ENCODE data around the gene FHL2. TPM values are rescaled to one million over a fixed set of nuclear protein-coding genes. Genes with fewer than 3 reads are reported as not detected.

The FHL2 gene
- total and polyA plus RNA-seq, 4 donors: 3.9 to 9.0 (median 6.5) TPM

DNA sequence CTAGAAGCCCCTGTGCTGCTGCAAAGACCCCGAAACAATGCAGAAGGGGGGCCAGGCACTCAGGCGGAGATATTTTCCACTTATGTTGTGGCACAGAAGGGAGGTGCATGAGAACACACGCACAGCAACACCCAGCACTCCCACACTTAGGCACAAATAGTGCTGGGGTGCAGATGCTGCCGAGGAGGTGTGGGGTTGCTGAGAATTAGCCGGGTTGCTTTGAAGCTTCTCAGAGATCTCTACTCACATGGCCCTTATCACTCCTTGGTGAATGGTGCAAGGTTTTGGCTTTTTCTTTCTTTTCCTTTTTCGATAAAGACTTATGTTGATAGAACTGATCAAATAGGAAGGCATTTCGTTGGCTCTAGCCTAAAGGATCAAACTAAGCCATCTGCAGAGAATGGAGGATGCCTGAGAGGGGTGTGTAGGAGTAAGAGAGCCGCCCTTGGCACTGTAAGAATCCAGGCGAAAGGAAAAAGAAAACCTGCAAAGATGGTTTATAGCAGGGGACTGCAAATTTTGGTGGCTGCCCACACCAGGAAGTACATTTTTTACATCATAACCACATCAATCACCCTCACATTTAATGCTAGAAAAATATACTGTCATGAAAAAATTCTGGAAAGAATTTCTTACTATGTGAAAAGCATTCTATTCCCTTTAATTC is 27.9 kb upstream of the FHL2 start:
- no peak overlapping the region for H3K9ac ChIP-seq (ENCODE audit: low read depth in 1 of 2, low read length in 2 of 2)
- 71% methylated on average over 9 of the region's 9 CpGs for WGBS
- no peaks in the 10 kb centered on the region for H3K9me3 ChIP-seq (ENCODE audit: control insufficient read depth in 4 of 4, low read length in 3 of 4)
- H3K27ac ChIP-seq (ENCODE audit: low read depth in 1 of 2, low read length in 2 of 2): no peak overlapping the region
- H3K36me3 ChIP-seq (ENCODE audit: control insufficient read depth in 4 of 4, insufficient read depth in 3 of 4, low read depth in 1 of 4, low read length in 3 of 4): no peaks in the 10 kb centered on the region
- H3K27me3 ChIP-seq (ENCODE audit: control insufficient read depth in 4 of 4, insufficient read depth in 4 of 4, low read length in 3 of 4): no peaks in the 10 kb centered on the region
- no peak for DNase-seq (ENCODE audit: low spot score)
- no peak overlapping the region for H3K4me3 ChIP-seq (ENCODE audit: low read depth in 1 of 3, low read length in 3 of 3)
- TF ChIP-seq GABPA (IDR thresholded peaks at IDR 0.05 in 1 of 2, conservative IDR thresholded peaks at IDR 0.05 in 1 of 2): no peak
- TF ChIP-seq, protein P1, sequence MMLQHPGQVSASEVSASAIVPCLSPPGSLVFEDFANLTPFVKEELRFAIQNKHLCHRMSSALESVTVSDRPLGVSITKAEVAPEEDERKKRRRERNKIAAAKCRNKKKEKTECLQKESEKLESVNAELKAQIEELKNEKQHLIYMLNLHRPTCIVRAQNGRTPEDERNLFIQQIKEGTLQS (IDR thresholded peaks at IDR 0.05): no peak
- TF ChIP-seq HNF4G (IDR thresholded peaks at IDR 0.05): no peak
- no peak for TF ChIP-seq CTCF (IDR thresholded peaks at IDR 0.05; ENCODE audit: low read depth, low read length, missing input control)
- no peak for TF ChIP-seq RXRA (IDR thresholded peaks at IDR 0.05)
- no peak for TF ChIP-seq EGR1 (IDR thresholded peaks at IDR 0.05; ENCODE audit: low read depth in 2 of 2)
- TF ChIP-seq, protein P2, sequence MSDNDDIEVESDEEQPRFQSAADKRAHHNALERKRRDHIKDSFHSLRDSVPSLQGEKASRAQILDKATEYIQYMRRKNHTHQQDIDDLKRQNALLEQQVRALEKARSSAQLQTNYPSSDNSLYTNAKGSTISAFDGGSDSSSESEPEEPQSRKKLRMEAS (IDR thresholded peaks at IDR 0.05): no peak
- no peak for TF ChIP-seq SP1 (IDR thresholded peaks at IDR 0.05)
- TF ChIP-seq FOXA1 (IDR thresholded peaks at IDR 0.05): no peak
- TF ChIP-seq HNF4A (conservative IDR thresholded peaks at IDR 0.05): no peak
- peaks cover 0 to 4% (median 1%) of the 10 kb centered on the region in 4 donors for H3K4me1 ChIP-seq (ENCODE audit: control insufficient read depth in 4 of 4, insufficient read depth in 4 of 4, low read length in 3 of 4)

DNA sequence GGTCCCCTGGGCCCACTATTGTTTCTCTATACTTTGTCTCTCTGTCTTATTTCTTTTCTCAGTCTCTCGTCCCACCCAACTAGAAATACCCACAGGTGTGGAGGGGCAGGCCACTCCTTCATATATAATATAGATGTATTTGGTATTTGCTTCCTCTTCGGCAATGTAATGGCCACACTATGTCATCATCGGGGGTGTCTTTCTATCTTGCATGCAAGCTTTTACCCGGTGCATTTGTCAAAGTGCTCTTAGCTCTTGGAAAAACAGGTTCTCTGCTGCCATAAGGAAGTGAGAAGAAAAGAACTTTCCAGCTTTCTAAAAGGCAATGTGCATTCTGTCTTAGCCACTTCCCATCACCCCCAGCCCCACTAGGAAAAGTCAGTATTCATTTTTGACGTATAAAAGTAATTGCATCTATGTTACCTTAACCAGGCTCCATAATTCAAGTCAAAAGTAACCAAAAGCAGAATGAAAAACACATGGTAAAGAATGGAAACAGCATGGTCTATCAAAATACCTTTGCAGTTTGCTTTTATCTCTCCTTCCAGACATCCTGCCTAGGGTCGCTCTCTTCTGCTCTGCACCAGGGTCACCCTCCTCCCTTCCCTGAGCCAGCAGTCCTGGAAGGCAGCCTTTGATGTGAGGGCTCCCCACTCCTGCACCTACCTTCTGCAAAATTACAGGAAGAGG is 27.2 kb upstream of the FHL2 start:
- Histone ChIP-seq H3K9ac (ENCODE audit: low read depth in 1 of 2, low read length in 2 of 2) (no peak overlapping the region), H3K36me3 (ENCODE audit: control insufficient read depth in 4 of 4, insufficient read depth in 3 of 4, low read depth in 1 of 4, low read length in 3 of 4) (no peaks in the 10 kb centered on the region), H3K9me3 (ENCODE audit: control insufficient read depth in 4 of 4, low read length in 3 of 4) (no peaks in the 10 kb centered on the region), H3K4me3 (ENCODE audit: low read depth in 1 of 3, low read length in 3 of 3) (no peak overlapping the region), H3K27ac (ENCODE audit: low read depth in 1 of 2, low read length in 2 of 2) (no peak overlapping the region), H3K27me3 (ENCODE audit: control insufficient read depth in 4 of 4, insufficient read depth in 4 of 4, low read length in 3 of 4) (no peaks in the 10 kb centered on the region), H3K4me1 (ENCODE audit: control insufficient read depth in 4 of 4, insufficient read depth in 4 of 4, low read length in 3 of 4) (peaks cover 0 to 11% (median 7%) of the 10 kb centered on the region in 4 donors)
- DNase-seq (ENCODE audit: low spot score): no peak
- WGBS: 66% methylated on average over 6 of the region's 6 CpGs
- TF ChIP-seq, protein P3, sequence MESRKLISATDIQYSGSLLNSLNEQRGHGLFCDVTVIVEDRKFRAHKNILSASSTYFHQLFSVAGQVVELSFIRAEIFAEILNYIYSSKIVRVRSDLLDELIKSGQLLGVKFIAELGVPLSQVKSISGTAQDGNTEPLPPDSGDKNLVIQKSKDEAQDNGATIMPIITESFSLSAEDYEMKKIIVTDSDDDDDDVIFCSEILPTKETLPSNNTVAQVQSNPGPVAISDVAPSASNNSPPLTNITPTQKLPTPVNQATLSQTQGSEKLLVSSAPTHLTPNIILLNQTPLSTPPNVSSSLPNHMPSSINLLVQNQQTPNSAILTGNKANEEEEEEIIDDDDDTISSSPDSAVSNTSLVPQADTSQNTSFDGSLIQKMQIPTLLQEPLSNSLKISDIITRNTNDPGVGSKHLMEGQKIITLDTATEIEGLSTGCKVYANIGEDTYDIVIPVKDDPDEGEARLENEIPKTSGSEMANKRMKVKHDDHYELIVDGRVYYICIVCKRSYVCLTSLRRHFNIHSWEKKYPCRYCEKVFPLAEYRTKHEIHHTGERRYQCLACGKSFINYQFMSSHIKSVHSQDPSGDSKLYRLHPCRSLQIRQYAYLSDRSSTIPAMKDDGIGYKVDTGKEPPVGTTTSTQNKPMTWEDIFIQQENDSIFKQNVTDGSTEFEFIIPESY (IDR thresholded peaks at IDR 0.05): no peak
- no peak for TF ChIP-seq YY1 (IDR thresholded peaks at IDR 0.05)
- no peak for TF ChIP-seq FOXA1 (IDR thresholded peaks at IDR 0.05)
- TF ChIP-seq FOXA2 (IDR thresholded peaks at IDR 0.05): no peak
- no peak for TF ChIP-seq NR2F2 (IDR thresholded peaks at IDR 0.05)
- no peak for TF ChIP-seq CTCF (IDR thresholded peaks at IDR 0.05; ENCODE audit: low read depth, low read length, missing input control)
- TF ChIP-seq HNF4A (conservative IDR thresholded peaks at IDR 0.05): no peak
- TF ChIP-seq, protein P1 (IDR thresholded peaks at IDR 0.05): no peak
- TF ChIP-seq HNF4G (IDR thresholded peaks at IDR 0.05): no peak
- TF ChIP-seq JUND (IDR thresholded peaks at IDR 0.05): no peak
- TF ChIP-seq EGR1 (IDR thresholded peaks at IDR 0.05; ENCODE audit: low read depth in 2 of 2): no peak
- no peak for TF ChIP-seq TAF1 (conservative IDR thresholded peaks at IDR 0.05)
- no peak for TF ChIP-seq RXRA (IDR thresholded peaks at IDR 0.05)
- no peak for TF ChIP-seq RAD21 (IDR thresholded peaks at IDR 0.05)
- no peak for TF ChIP-seq REST (IDR thresholded peaks at IDR 0.05)
- TF ChIP-seq SP1 (IDR thresholded peaks at IDR 0.05): no peak
- TF ChIP-seq, protein P2 (IDR thresholded peaks at IDR 0.05): no peak
- TF ChIP-seq GABPA (IDR thresholded peaks at IDR 0.05 in 1 of 2, conservative IDR thresholded peaks at IDR 0.05 in 1 of 2): no peak
